DOHH2 (cell line): ENCODE measurements around the gene IMP3.

Experiments used
- H3F3A ChIP-seq: fragments of 200-600 bp; sonication (generic), shearing (Covaris generic); 2 replicates; pipeline ENCODE4 v1.6.0; 2016; ENCODE audit warnings: antibody characterized with exemption, mild to moderate bottlenecking; ENCODE audit not compliant: control insufficient read depth, insufficient read depth
- H3K27ac ChIP-seq: fragments of 200-600 bp; sonication (generic); 2 replicates; pipeline ENCODE4 v1.5.1; 2014; ENCODE audit warnings: low read depth, mild to moderate bottlenecking, low read length, moderate library complexity
- H3K27me3 ChIP-seq: fragments of 200-600 bp; sonication (generic); 2 replicates; pipeline ENCODE4 v1.6.1; 2014; ENCODE audit warnings: mild to moderate bottlenecking, low read length, mixed read lengths; ENCODE audit not compliant: control insufficient read depth
- H3K36me3 ChIP-seq: fragments of 200-600 bp; sonication (generic); 2 replicates; pipeline ENCODE4 v1.6.1; 2014; ENCODE audit warnings: mild to moderate bottlenecking, low read length, moderate library complexity, mixed read lengths; ENCODE audit not compliant: control insufficient read depth
- H3K4me1 ChIP-seq: fragments of 200-600 bp; sonication (generic); 2 replicates; pipeline ENCODE4 v1.6.1; 2014; ENCODE audit warnings: mild to moderate bottlenecking, low read length, mixed read lengths; ENCODE audit not compliant: control insufficient read depth
- H3K4me2 ChIP-seq: fragments of 200-600 bp; sonication (generic); 2 replicates; pipeline ENCODE4 v1.6.0; 2014; ENCODE audit warnings: mild to moderate bottlenecking, low read length, moderate library complexity
- H3K4me3 ChIP-seq: fragments of 200-600 bp; sonication (generic); 2 replicates; pipeline ENCODE4 v1.5.1; 2014; ENCODE audit warnings: mild to moderate bottlenecking, low read length, mixed read lengths
- H3K79me2 ChIP-seq: fragments of 200-600 bp; sonication (generic); 2 replicates; pipeline ENCODE4 v1.6.1; 2014; ENCODE audit warnings: mild to moderate bottlenecking, low read length, mixed read lengths; ENCODE audit not compliant: control insufficient read depth
- H3K9me2 ChIP-seq: fragments of 200-600 bp; sonication (generic); replicated peaks from 2 replicates; pipeline ENCODE4 v1.6.1; 2014; ENCODE audit warnings: mild to moderate bottlenecking, low read length, mixed read lengths; ENCODE audit not compliant: control insufficient read depth
- H3K9me3 ChIP-seq: fragments of 200-600 bp; sonication (generic); 2 replicates; pipeline ENCODE4 v1.6.1; 2014; ENCODE audit warnings: antibody characterized with exemption, low read length, mixed read lengths; ENCODE audit not compliant: control insufficient read depth, insufficient read depth
- H4K20me1 ChIP-seq: fragments of 200-600 bp; sonication (generic); 2 replicates; pipeline ENCODE4 v1.6.0; 2014; ENCODE audit warnings: low read depth, mild to moderate bottlenecking, antibody characterized with exemption, low read length, moderate library complexity; ENCODE audit not compliant: control insufficient read depth, insufficient read depth
- CTCF ChIP-seq: fragments of 200-600 bp; sonication (generic); IDR thresholded peaks from one replicate; pipeline ENCODE4 v1.5.1; 2014; ENCODE audit warnings: antibody characterized with exemption, mild to moderate bottlenecking, low read depth, low read length; ENCODE audit not compliant: poor library complexity, severe bottlenecking
- EZH2phosphoT487 ChIP-seq: fragments of 200-600 bp; sonication (generic); IDR thresholded peaks from 2 replicates; pipeline ENCODE4 v1.6.1; 2017; ENCODE audit warnings: borderline replicate concordance, mild to moderate bottlenecking, antibody characterized with exemption, low read length, moderate library complexity, mixed read lengths

The IMP3 gene

GRCh38 chr15:75669879-75670212, 29.8 kb upstream of the IMP3 start:
- no peak overlapping the region for H3K27ac ChIP-seq
- TF ChIP-seq CTCF: no peak
- TF ChIP-seq EZH2phosphoT487: no peak
- H3F3A ChIP-seq: no peaks in the 10 kb centered on the region
- H3K4me2 ChIP-seq: no peak overlapping the region
- no peak overlapping the region for H3K4me3 ChIP-seq
- peaks cover 10% of the 10 kb centered on the region; the same call in 1 of the 2 replicates for H3K27me3 ChIP-seq
- H3K4me1 ChIP-seq: no peaks in the 10 kb centered on the region
- H3K79me2 ChIP-seq: no peaks in the 10 kb centered on the region
- no peaks in the 10 kb centered on the region for H3K36me3 ChIP-seq
- no peaks in the 10 kb centered on the region for H4K20me1 ChIP-seq
- no peaks in the 10 kb centered on the region for H3K9me3 ChIP-seq
- no peaks in the 10 kb centered on the region for H3K9me2 ChIP-seq

- H3K79me2 ChIP-seq: no peaks in the 10 kb centered on the region
- no peak overlapping the region for H3K4me2 ChIP-seq
- H4K20me1 ChIP-seq: no peaks in the 10 kb centered on the region
- H3K9me3 ChIP-seq: no peaks in the 10 kb centered on the region
- no peaks in the 10 kb centered on the region for H3K4me1 ChIP-seq
- no peaks in the 10 kb centered on the region for H3K36me3 ChIP-seq
- H3F3A ChIP-seq: no peaks in the 10 kb centered on the region
- no peaks in the 10 kb centered on the region for H3K9me2 ChIP-seq
- H3K4me3 ChIP-seq: no peak overlapping the region
- H3K27me3 ChIP-seq: peaks cover 10% of the 10 kb centered on the region; the same call in 1 of the 2 replicates
- no peak overlapping the region for H3K27ac ChIP-seq
- no peak for TF ChIP-seq EZH2phosphoT487
- TF ChIP-seq CTCF: no peak
Observed at GRCh38 chr15:75669191-75669878, 29.3 kb upstream of the IMP3 start.

- Histone ChIP-seq H3K27me3 (peaks cover under 1% of the 10 kb centered on the region; the same call in 1 of the 2 replicates), H3K9me2 (no peaks in the 10 kb centered on the region), H3K4me2 (no peak overlapping the region), H3K9me3 (no peaks in the 10 kb centered on the region), H3K79me2 (no peaks in the 10 kb centered on the region), H3K36me3 (no peaks in the 10 kb centered on the region), H4K20me1 (no peaks in the 10 kb centered on the region), H3K4me3 (no peak overlapping the region), H3K4me1 (no peaks in the 10 kb centered on the region), H3F3A (no peaks in the 10 kb centered on the region), H3K27ac (no peak overlapping the region)
- TF ChIP-seq EZH2phosphoT487 (no peak), CTCF (no peak)
Observed at GRCh38 chr15:75666823-75667501, 26.9 kb upstream of the IMP3 start.
